B cell (primary cell): ENCODE data around the gene PI4KA. TPM values are rescaled to one million over a fixed set of nuclear protein-coding genes. Genes with fewer than 3 reads are reported as not detected.

Source experiments
- ATAC-seq: fragments of 200-7000 bp; cut with Tn5 transposase; one replicate; pipeline ENCODE4 v1.10.0; 2021; ENCODE audit warnings: low read depth, mild to moderate bottlenecking, moderate number of reproducible peaks, moderate library complexity
- CTCF ChIA-PET: fragments of 350-600 bp; sonication (Branson Sonifier 250); formaldehyde crosslinking; loops from one replicate; lab custom pipeline; 2021; ENCODE audit warnings: antibody characterized with exemption, inconsistent platforms; lab: Charles Lee
- POLR2A ChIA-PET: fragments of 350-600 bp; sonication (Branson Sonifier 250); formaldehyde crosslinking; loops from one replicate; lab custom pipeline; 2021; ENCODE audit warnings: antibody characterized with exemption; lab: Charles Lee
- DNase-seq: peaks from one replicate; pipeline ENCODE4 v3.0.0; 2013
- H2AFZ ChIP-seq: 2 replicates; pipeline ENCODE4 v1.6.1; 2012; ENCODE audit warnings: mild to moderate bottlenecking, low read depth, low read length; ENCODE audit not compliant: insufficient read depth, poor library complexity, severe bottlenecking
- H3K27ac ChIP-seq, 2 donors: 1 replicate in 1 of 2; 2 replicates in 1 of 2; pipeline ENCODE4 v1.5.1; 2012 to 2013; ENCODE audit warnings: low read length in 2 of 2, mild to moderate bottlenecking in 2 of 2, moderate library complexity in 1 of 2
- H3K27me3 ChIP-seq, 4 experiments: fragments of 200-600 bp in 1 of 4; sonication (generic) in 1 of 4; replicated peaks in 1 of 4; 1 replicate in 2 of 4; 2 replicates in 2 of 4; pipeline versions ENCODE4 v1.6.1 to v1.7.0; 2013 to 2016; ENCODE audit warnings: low read length in 3 of 4, mild to moderate bottlenecking in 2 of 4, mixed read lengths in 1 of 4, moderate library complexity in 1 of 4; ENCODE audit not compliant: insufficient read depth in 4 of 4, control insufficient read depth in 3 of 4; ENCODE audit errors: control extremely low read depth in 1 of 4
- H3K36me3 ChIP-seq, 2 experiments: replicated peaks in 1 of 2; 1 replicate in 1 of 2; 2 replicates in 1 of 2; pipeline versions ENCODE4 v1.6.1 to v1.7.1; 2013; ENCODE audit warnings: low read length in 1 of 2; ENCODE audit not compliant: insufficient read depth in 2 of 2, control insufficient read depth in 1 of 2; ENCODE audit errors: control extremely low read depth in 1 of 2, extremely low read depth in 1 of 2
- H3K4me1 ChIP-seq, 2 donors: fragments of 200-600 bp in 1 of 2; sonication (generic) in 1 of 2; 1 replicate in 1 of 2; 2 replicates in 1 of 2; pipeline versions ENCODE4 v1.5.1 to v1.6.1; 2013 to 2017; ENCODE audit warnings: low read length in 2 of 2; ENCODE audit not compliant: control insufficient read depth in 2 of 2, insufficient read depth in 2 of 2
- H3K4me2 ChIP-seq: replicated peaks from 2 replicates; pipeline ENCODE3; 2012; ENCODE audit warnings: mild to moderate bottlenecking, low read depth, low read length; ENCODE audit not compliant: poor library complexity, severe bottlenecking
- H3K4me3 ChIP-seq, 5 experiments: fragments of 200-600 bp in 1 of 5; sonication (generic) in 1 of 5; 1 replicate in 3 of 5; 2 replicates in 2 of 5; pipeline versions ENCODE4 v1.5.1 to v1.7.0; 2011 to 2016; ENCODE audit warnings: low read length in 4 of 5, mild to moderate bottlenecking in 4 of 5, low read depth in 2 of 5, control low read depth in 1 of 5, moderate library complexity in 1 of 5; ENCODE audit not compliant: insufficient read depth in 1 of 5; ENCODE audit errors: control extremely low read depth in 1 of 5, extremely low read depth in 1 of 5
- H3K79me2 ChIP-seq: fragments of 200-600 bp; sonication (generic); one replicate; pipeline ENCODE4 v1.6.0; 2016; ENCODE audit warnings: low read length; ENCODE audit not compliant: control insufficient read depth, insufficient read depth
- H3K9ac ChIP-seq: fragments of 200-600 bp; sonication (generic); 2 replicates; pipeline ENCODE4 v1.6.1; 2017; ENCODE audit warnings: mild to moderate bottlenecking, low read length, moderate library complexity
- H3K9me3 ChIP-seq, 3 donors: one replicate each; pipeline versions ENCODE4 v1.6.1 to v1.7.1; 2013; ENCODE audit warnings: low read length in 2 of 3; ENCODE audit not compliant: control insufficient read depth in 2 of 3, insufficient read depth in 1 of 3; ENCODE audit errors: control extremely low read depth in 1 of 3
- H4K20me1 ChIP-seq: 2 replicates; pipeline ENCODE4 v1.6.0; 2012; ENCODE audit warnings: mild to moderate bottlenecking, low read length; ENCODE audit not compliant: insufficient read depth, control insufficient read depth, poor library complexity, severe bottlenecking
- H3K27ac Mint-ChIP-seq: one replicate; pipeline ENCODE4 v1.8.0; 2021; ENCODE audit warnings: mixed read lengths
- H3K27me3 Mint-ChIP-seq: one replicate; pipeline ENCODE4 v1.8.0; 2021; ENCODE audit warnings: mixed read lengths
- H3K4me1 Mint-ChIP-seq: one replicate; pipeline ENCODE4 v1.8.0; 2021; ENCODE audit warnings: mixed read lengths
- H3K4me3 Mint-ChIP-seq: one replicate; pipeline ENCODE4 v1.8.0; 2021; ENCODE audit warnings: mixed read lengths
- H3K9me3 Mint-ChIP-seq: one replicate; pipeline ENCODE4 v1.8.0; 2022; ENCODE audit warnings: mixed read lengths; ENCODE audit not compliant: insufficient read depth
- CTCF ChIP-seq: fragments of 200-600 bp; IDR thresholded peaks from one replicate; pipeline ENCODE4 v1.8.0; 2022; ENCODE audit warnings: antibody characterized with exemption, mild to moderate bottlenecking
- EZH2 ChIP-seq: IDR thresholded peaks from 2 replicates; pipeline ENCODE4 v1.6.1; 2012; ENCODE audit warnings: borderline replicate concordance, low read depth, mild to moderate bottlenecking, moderate library complexity, low read length; ENCODE audit not compliant: insufficient read depth, poor library complexity, severe bottlenecking
- WGBS: methylation state at CpG from one replicate; pipeline ENCODE4 v1.1.5; 2013; ENCODE audit warnings: missing lambda C conversion rate; ENCODE audit not compliant: insufficient coverage; 5-methylcytosine and 5-hydroxymethylcytosine counted together
- intact Hi-C: fragments of 100-400 bp; cut with micrococcal nuclease; formaldehyde crosslinking; loops from one replicate; pipeline ENCODE4 v1.10.0; 2022
- polyA plus RNA-seq: library from polyadenylated mRNA; depleted of rRNA; stranded (reverse); fragments of >200 nt; gene quantifications from 2 replicates; pipeline ENCODE4 v1.2.3, GENCODE V29; 2012
- total RNA-seq, 2 donors: library from RNA; stranded (reverse); fragments of 120-200 nt in 1 of 2; gene quantifications; 1 replicate in 1 of 2; 2 replicates in 1 of 2; pipeline versions ENCODE4 v1.2.3 to v1.2.4, GENCODE V29; 2013 to 2022

PI4KA gene
- total and polyA plus RNA-seq, 2 donors (not counting 1 experiment from before 2014, with no cell fraction given), result 85.9 to 156 TPM

GRCh38 chr22:20803696-20804324 lies 54.8 kb downstream of the PI4KA start:
- Histone ChIP-seq H3K9me3 (no peaks in the 10 kb centered on the region), H4K20me1 (no peaks in the 10 kb centered on the region), H2AFZ (no peak overlapping the region), H3K79me2 (no peaks in the 10 kb centered on the region), H3K4me1 (peaks cover 0 to under 1% of the 10 kb centered on the region in 2 donors), H3K4me3 (no peak overlapping the region), H3K36me3 (peaks cover 2 to 75% of the 10 kb centered on the region in 2 experiments), H3K4me2 (no peak overlapping the region), H3K27ac (no peak overlapping the region), H3K27me3 (no peaks in the 10 kb centered on the region), H3K9ac (no peak overlapping the region)
- Mint-ChIP-seq H3K27me3 (no peaks in the 10 kb centered on the region), H3K27ac (no peak overlapping the region), H3K4me1 (peaks cover 2% of the 10 kb centered on the region), H3K4me3 (no peak overlapping the region), H3K9me3 (no peaks in the 10 kb centered on the region)
- TF ChIP-seq EZH2 (no peak), CTCF (peak; percentile 11)
- peak; percentile 17 for ATAC-seq
- peak; percentile 22 for DNase-seq
- CTCF ChIA-PET, result interaction anchor here (0.9 to 1.7 kb wide), 4 partner anchors 10 to 843 kb away, joined by 3 to 4 read pairs (median 3); no protein-coding TSS in a partner anchor
- POLR2A ChIA-PET, result no interaction called here
- intact Hi-C loops, result no loop called here
- 92% methylated on average over 7 of the region's 11 CpGs for WGBS

GRCh38 chr22:20802922-20803553 lies 55.6 kb downstream of the PI4KA start:
- Histone ChIP-seq H3K4me1 (no peaks in the 10 kb centered on the region), H3K4me2 (no peak overlapping the region), H4K20me1 (no peaks in the 10 kb centered on the region), H3K79me2 (no peaks in the 10 kb centered on the region), H3K27ac (no peak overlapping the region), H2AFZ (no peak overlapping the region), H3K27me3 (no peaks in the 10 kb centered on the region), H3K9me3 (no peaks in the 10 kb centered on the region), H3K36me3 (peaks cover 2 to 80% of the 10 kb centered on the region in 2 experiments), H3K4me3 (no peak overlapping the region), H3K9ac (no peak overlapping the region)
- H3K9me3 Mint-ChIP-seq, result no peaks in the 10 kb centered on the region
- intact Hi-C loops, result no loop called here
- ATAC-seq, result no peak
- peaks cover 7% of the 10 kb centered on the region for H3K4me1 Mint-ChIP-seq
- DNase-seq, result no peak
- H3K4me3 Mint-ChIP-seq, result no peak overlapping the region
- ChIA-PET CTCF (interaction anchor here (0.9 to 1.7 kb wide), 2 partner anchors 9 to 83 kb away, joined by 3 to 4 read pairs; no protein-coding TSS in a partner anchor), POLR2A (no interaction called here)
- no peak overlapping the region for H3K27ac Mint-ChIP-seq
- 98% methylated on average over 10 of the region's 11 CpGs for WGBS
- H3K27me3 Mint-ChIP-seq, result no peaks in the 10 kb centered on the region
- TF ChIP-seq EZH2, result no peak
- no peak for TF ChIP-seq CTCF
